Smooth muscle cell (in vitro differentiated cells): ENCODE measurements around the gene BZW2. TPM values are rescaled to one million over a fixed set of nuclear protein-coding genes. Genes with fewer than 3 reads are reported as not detected.

Experiments
- DNase-seq: peaks from one replicate; lab custom pipeline; 2025; ENCODE audit not compliant: unreplicated experiment; lab: John Stamatoyannopoulos, UW
- H2AFZ ChIP-seq: fragments of 200-600 bp; sonication (generic); 2 replicates; pipeline ENCODE4 v1.6.0; 2016; ENCODE audit warnings: antibody characterized with exemption, low read depth, mild to moderate bottlenecking
- H3F3A ChIP-seq: fragments of 200-600 bp; sonication (generic); 2 replicates; pipeline ENCODE4 v1.6.0; 2017; ENCODE audit warnings: antibody characterized with exemption, low read depth
- H3K27ac ChIP-seq: fragments of 200-600 bp; sonication (generic); 2 replicates; pipeline ENCODE4 v1.5.1; 2016; ENCODE audit warnings: low read depth, mild to moderate bottlenecking
- H3K27me3 ChIP-seq: fragments of 200-600 bp; sonication (generic); 2 replicates; pipeline ENCODE4 v1.6.1; 2016; ENCODE audit warnings: low read depth, mild to moderate bottlenecking
- H3K36me3 ChIP-seq: fragments of 200-600 bp; sonication (generic); 2 replicates; pipeline ENCODE4 v1.5.1; 2016; ENCODE audit warnings: low read depth
- H3K4me1 ChIP-seq: fragments of 200-600 bp; sonication (generic); 2 replicates; pipeline ENCODE4 v1.5.1; 2016; ENCODE audit warnings: low read depth
- H3K4me2 ChIP-seq: fragments of 200-600 bp; sonication (generic); 2 replicates; pipeline ENCODE4 v1.6.0; 2016; ENCODE audit warnings: mild to moderate bottlenecking
- H3K4me3 ChIP-seq: fragments of 200-600 bp; sonication (generic); 2 replicates; pipeline ENCODE4 v1.5.1; 2016; ENCODE audit warnings: mild to moderate bottlenecking
- H3K79me2 ChIP-seq: fragments of 200-600 bp; sonication (generic); 2 replicates; pipeline ENCODE4 v1.6.0; 2016; ENCODE audit warnings: low read depth, mild to moderate bottlenecking
- H3K9ac ChIP-seq: fragments of 200-600 bp; sonication (generic); 2 replicates; pipeline ENCODE4 v1.6.0; 2016; ENCODE audit warnings: low read depth
- H3K9me3 ChIP-seq: fragments of 200-600 bp; sonication (generic); replicated peaks from 2 replicates; pipeline ENCODE4 v1.5.1; 2016; ENCODE audit warnings: low read depth
- H4K20me1 ChIP-seq: fragments of 200-600 bp; sonication (generic); 2 replicates; pipeline ENCODE4 v1.6.0; 2016; ENCODE audit warnings: low read depth
- CTCF ChIP-seq: fragments of 200-600 bp; sonication (generic); IDR thresholded peaks from 2 replicates; pipeline ENCODE4 v1.5.1; 2017; ENCODE audit warnings: borderline replicate concordance, mild to moderate bottlenecking, antibody characterized with exemption; ENCODE audit not compliant: insufficient read depth, poor library complexity, severe bottlenecking
- WGBS: methylation state at CpG from one replicate; pipeline ENCODE4 v1.1.7; 2016; ENCODE audit warnings: low lambda C conversion rate; 5-methylcytosine and 5-hydroxymethylcytosine counted together
- polyA plus RNA-seq: library from polyadenylated mRNA; unstranded; fragments of >200 nt; fragmentation: Nextera tagmentation; extraction: Ambion mirVana; gene quantifications from 2 replicates; pipeline ENCODE4 v1.2.1, GENCODE V29; 2016
- total RNA-seq: library from RNA; depleted of rRNA; stranded (reverse); fragments of >200 nt; gene quantifications from 2 replicates; pipeline ENCODE4 v1.2.3, GENCODE V29; 2014

The BZW2 gene
- total and polyA plus RNA-seq, 2 experiments from 2014 or later = 56.1 to 83.7 TPM

- peaks cover 92% of the 10 kb centered on the region for H3K79me2 ChIP-seq
- H3K4me2 ChIP-seq = no peak overlapping the region
- H3K27ac ChIP-seq = no peak overlapping the region
- H3K36me3 ChIP-seq = no peaks in the 10 kb centered on the region
- DNase-seq = no peak
- H3K4me1 ChIP-seq = peaks cover 26% of the 10 kb centered on the region
- H3K4me3 ChIP-seq = no peak overlapping the region
- H3F3A ChIP-seq = peaks cover 9% of the 10 kb centered on the region
- TF ChIP-seq CTCF = no peak
- H2AFZ ChIP-seq = no peak overlapping the region
- WGBS = 83% methylated on average over 2 of the region's 2 CpGs
- no peaks in the 10 kb centered on the region for H3K9me3 ChIP-seq
- peaks cover 67% of the 10 kb centered on the region for H4K20me1 ChIP-seq
- no peak overlapping the region for H3K9ac ChIP-seq
- no peaks in the 10 kb centered on the region for H3K27me3 ChIP-seq
These were observed 4.3 kb downstream of the BZW2 start for GRCh38 chr7:16650266-16650665.

DNA sequence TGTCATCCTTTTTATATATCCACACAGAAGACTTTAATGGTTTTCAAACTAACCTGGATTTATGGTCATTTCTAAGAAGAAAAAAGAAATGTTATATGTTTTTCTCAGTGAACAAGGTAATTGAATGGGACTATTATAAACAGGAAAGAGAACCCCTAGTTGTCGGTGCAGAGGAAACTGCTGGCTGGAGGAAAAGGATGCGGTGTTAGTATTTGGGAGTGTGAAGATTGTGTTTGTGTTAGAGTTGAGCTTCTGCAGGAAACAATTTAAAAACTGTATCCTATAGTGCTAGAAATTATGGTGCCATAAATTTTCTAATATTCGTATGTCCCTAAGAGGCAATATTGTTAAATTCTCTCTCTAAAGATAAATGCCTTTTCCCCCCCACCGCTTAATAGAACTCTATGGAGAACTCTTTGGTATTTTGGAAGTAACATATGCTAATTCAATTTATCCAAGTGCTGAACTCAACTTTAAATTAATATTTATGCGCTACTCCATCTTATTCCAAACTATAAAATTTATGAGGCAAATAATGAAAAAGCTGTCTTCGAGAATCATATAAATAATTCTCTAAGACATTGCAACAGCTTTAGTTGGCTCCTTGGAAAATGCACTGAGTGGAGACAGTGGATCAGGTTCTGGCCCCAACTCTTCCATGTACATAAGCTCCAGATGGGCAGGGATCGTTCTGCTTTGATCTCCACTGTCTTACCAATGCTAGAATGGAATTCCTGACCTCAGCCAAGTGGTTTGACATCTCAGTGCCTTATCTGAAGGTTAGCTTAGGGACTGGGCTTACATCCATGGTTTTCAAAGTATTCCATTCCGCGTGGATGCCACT lies 5.6 kb downstream of the BZW2 start:
- Histone ChIP-seq H4K20me1 (peaks cover 66% of the 10 kb centered on the region), H3K4me1 (peaks cover 26% of the 10 kb centered on the region), H3K9me3 (no peaks in the 10 kb centered on the region), H3K79me2 (peaks cover 100% of the 10 kb centered on the region), H3K4me2 (no peak overlapping the region), H3K36me3 (no peaks in the 10 kb centered on the region), H3F3A (peaks cover 9% of the 10 kb centered on the region), H2AFZ (no peak overlapping the region), H3K27me3 (no peaks in the 10 kb centered on the region), H3K27ac (no peak overlapping the region), H3K9ac (no peak overlapping the region), H3K4me3 (no peak overlapping the region)
- 82% methylated on average over 9 of the region's 9 CpGs for WGBS
- no peak for DNase-seq
- TF ChIP-seq CTCF = no peak

DNA sequence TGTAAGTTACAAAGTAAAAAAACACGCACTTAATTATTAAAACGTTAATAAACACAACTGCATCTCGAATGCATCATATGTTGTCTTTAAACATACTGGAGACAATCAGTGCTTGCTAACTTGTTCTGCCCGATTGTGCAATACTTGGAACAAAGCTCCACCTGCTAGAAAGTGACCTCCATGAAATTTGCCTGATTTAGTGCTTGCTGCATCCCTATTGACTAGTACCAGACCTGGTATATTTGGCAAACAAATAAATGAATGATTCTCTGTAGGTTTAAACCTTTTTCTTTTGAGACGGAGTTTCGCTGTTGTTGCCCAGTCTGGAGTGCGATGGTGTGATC lies 6.2 kb downstream of the BZW2 start:
- WGBS = 96% methylated on average over 7 of the region's 7 CpGs

More for the DNA sequence above, 6.2 kb downstream of the BZW2 start:
- no peak overlapping the region for H3K4me3 ChIP-seq
- peaks cover 25% of the 10 kb centered on the region for H3K4me1 ChIP-seq
- DNase-seq = no peak
- no peaks in the 10 kb centered on the region for H3K9me3 ChIP-seq
- H3K79me2 ChIP-seq = peaks cover 100% of the 10 kb centered on the region
- H3K27ac ChIP-seq = no peak overlapping the region
- no peak overlapping the region for H3K4me2 ChIP-seq
- no peaks in the 10 kb centered on the region for H3K36me3 ChIP-seq
- H4K20me1 ChIP-seq = peaks cover 60% of the 10 kb centered on the region
- peaks cover 11% of the 10 kb centered on the region for H3F3A ChIP-seq
- TF ChIP-seq CTCF = no peak
- no peaks in the 10 kb centered on the region for H3K27me3 ChIP-seq
- no peak overlapping the region for H3K9ac ChIP-seq
- no peak overlapping the region for H2AFZ ChIP-seq
